GM19099 (cell line): ENCODE measurements around the gene GLCE.

Experiments used
- POLR2A ChIP-seq: IDR thresholded peaks from 3 replicates; pipeline ENCODE4 v1.6.1; 2011; ENCODE audit warnings: low read depth; ENCODE audit not compliant: insufficient read length; ENCODE audit errors: extremely low read depth

The GLCE gene

GRCh38 chr15:69149163-69149562 lies 11.3 kb upstream of the GLCE start:
- no peak for TF ChIP-seq POLR2A

DNA sequence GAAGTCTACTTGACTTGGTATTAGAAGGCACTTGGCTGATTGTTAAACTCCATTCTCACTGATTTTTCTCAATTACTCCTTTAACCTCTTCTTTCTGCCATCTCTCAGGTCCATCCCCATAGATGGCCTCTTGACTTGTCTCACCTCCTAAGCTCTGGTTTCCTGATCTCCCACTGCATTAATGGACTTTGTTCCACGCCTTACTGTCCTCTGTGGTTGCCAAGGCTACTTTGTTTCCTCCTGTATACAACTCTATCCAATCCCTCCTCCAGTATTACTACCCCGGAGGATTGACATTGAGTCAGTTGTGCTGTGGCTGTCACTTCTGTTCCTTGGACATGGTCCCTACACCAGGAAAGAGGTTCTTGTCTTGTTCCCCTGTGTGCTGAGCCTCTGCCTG lies 10.6 kb upstream of the GLCE start:
- TF ChIP-seq POLR2A: no peak

DNA sequence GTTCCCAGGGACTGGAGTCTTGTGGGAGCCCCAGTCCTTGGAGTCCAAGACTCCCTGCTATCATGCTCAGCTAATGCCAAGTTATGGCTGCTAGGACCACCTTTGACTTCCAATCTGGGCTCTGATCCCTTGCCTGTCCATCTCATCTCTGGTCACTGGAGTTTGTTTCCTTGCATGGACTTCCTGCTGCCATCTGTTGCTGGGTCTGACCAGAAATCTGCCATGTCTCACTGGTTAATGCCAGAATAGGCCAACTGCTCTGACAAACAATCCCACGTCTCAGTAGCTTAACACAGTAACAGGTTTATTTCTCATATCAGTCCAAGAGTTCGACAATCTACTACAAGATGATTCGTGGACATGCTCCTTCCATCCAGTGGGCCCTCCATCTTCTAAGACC lies 10.1 kb upstream of the GLCE start:
- no peak for TF ChIP-seq POLR2A

DNA sequence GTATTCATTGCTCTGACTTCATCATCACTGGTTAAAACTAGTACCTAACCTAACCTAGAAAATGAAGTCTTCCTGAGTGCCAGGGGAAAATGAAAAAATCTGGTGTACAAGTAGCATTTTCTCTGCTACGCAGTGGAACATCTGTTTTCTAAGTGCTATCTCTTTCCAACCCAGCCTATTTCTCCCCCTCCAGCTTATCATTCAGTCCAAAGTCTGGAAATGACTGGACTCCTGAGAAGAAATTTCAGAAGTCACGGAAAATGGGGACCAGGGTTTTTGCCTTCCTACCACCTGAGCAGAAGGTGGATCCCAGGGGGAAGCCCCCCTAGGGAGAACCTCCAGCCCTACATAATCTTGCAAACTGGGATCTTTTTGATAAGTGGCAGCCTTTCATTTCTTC lies 9.6 kb upstream of the GLCE start:
- TF ChIP-seq POLR2A: no peak

DNA sequence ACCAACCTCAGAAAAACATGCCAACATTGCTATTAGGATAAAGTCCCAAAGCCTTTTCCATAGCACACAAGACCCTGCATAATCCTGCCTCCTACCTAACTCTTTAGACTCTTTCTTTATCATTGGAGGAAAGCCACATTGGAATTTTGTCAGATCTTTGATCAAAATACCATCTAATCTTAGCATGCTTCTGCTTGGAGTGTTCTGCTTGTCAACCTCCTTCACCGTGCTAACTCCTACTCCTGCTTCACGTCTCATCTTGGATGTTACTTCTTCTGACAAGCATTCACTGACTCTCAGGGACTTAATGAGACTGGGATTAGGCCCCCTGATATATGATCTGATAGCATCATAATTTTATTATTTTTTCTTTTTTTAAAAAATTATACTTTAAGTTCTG lies 7.4 kb upstream of the GLCE start:
- TF ChIP-seq POLR2A: no peak

DNA sequence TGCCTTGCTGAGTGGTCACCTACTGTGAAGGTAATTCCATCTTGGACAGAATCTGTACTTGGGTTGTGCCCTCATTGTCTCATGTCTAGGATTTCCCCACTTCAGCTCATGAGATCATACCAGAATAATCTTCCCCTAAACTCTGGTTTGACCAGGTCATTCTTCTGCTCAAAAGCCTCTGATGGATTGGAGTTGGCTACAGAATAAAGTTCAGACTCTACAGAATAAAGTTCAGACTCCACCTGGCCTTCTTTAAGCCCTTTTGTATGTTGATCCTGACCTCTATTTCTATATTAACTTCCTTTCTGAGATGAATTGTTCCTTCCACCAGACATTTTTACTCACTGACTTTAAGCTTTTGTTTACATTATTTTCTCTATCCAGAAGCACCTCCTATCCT lies 6.4 kb upstream of the GLCE start:
- TF ChIP-seq POLR2A: no peak

DNA sequence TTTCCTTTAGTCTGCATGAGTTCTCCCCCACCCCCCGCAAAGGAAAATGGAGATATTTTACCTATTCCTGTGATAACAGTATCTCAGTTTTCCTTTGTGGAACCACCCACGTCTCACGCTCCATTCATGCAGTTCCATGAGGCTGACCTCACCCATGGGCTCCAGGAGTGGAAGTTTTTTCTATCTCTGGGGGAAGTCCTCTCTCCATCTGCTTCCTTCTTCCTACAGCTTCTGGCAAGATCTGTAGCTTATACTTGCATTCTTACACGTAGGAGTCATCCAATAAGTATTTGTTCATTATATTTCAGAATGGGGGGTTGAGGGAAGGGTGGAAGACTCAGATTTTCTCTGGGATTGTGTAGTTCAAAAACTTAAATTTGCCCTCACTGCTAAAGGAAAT lies 5.8 kb upstream of the GLCE start:
- TF ChIP-seq POLR2A: no peak

DNA sequence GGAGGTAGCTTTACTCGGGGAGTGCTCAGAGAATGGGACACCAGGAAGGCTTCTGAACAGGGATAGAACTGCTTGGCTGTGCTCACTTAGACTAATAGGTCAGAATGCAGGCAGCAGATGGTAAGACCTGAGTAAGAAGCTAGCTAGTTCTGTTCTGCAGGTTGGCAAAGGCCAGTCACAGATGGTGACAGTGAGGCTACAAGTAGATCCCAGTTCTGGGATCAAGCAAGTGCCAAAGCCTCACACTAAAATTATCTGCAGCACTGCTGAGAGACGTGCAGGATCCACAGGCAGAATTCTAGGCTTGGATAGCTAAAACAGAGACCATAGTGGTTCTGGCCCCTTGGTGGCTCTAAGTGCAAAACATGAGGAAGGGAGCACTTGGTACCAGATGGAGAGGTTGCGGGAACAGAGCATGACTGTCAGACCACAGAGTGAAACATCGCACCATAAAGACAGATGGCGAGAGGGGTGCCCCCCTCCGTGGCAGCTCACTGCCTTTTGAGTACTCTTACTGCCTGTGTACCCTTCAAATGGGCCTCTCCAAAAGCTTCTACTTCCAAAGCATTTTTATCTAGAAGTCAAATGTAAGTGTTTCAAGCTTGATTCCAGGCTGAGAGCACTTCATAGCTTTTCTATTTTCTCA lies 3.6 kb upstream of the GLCE start:
- no peak for TF ChIP-seq POLR2A

- TF ChIP-seq POLR2A: no peak
Measured at GRCh38 chr15:69158201-69158842, 2.1 kb upstream of the GLCE start.

- TF ChIP-seq POLR2A: no peak
Measured at GRCh38 chr15:69158843-69159240, 1.6 kb upstream of the GLCE start.

DNA sequence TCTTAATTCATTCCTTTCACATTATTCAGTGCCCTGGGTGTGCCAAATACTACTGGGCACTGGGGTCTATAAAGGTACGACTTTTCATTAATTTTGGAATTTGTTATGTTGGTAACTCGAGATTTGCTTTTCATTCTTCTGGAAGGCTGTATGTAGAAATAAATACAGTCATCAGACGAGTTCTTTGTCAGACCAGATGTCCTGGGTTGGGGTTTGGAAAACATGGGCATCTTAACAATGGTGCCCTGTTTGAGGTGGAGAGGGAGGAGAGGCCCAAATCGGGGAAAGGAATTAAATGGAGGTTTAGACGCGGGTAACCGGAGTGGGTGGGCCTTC lies 662 bp upstream of the GLCE start:
- TF ChIP-seq POLR2A: no peak

- no peak for TF ChIP-seq POLR2A
Measured at GRCh38 chr15:69161079-69161877, 843 bp downstream of the GLCE start.

DNA sequence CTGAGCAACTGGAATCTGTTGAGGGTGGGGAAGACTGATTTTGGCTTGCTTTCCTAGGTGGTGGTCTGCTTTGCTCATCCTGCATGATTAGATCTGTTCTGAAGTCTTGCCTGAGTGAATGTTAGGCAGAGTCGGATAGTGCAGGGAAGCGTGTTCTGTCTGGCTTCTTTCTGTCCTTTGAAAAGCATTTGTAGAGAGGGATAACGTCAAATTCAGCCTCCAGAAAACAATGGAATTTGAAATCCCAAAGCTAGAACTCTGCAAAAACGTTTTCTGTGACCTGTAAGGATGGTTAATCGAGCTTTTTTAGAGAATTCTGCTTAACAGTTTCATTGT lies 1.4 kb downstream of the GLCE start:
- TF ChIP-seq POLR2A: no peak

GRCh38 chr15:69163141-69163669 lies 2.8 kb downstream of the GLCE start:
- no peak for TF ChIP-seq POLR2A

DNA sequence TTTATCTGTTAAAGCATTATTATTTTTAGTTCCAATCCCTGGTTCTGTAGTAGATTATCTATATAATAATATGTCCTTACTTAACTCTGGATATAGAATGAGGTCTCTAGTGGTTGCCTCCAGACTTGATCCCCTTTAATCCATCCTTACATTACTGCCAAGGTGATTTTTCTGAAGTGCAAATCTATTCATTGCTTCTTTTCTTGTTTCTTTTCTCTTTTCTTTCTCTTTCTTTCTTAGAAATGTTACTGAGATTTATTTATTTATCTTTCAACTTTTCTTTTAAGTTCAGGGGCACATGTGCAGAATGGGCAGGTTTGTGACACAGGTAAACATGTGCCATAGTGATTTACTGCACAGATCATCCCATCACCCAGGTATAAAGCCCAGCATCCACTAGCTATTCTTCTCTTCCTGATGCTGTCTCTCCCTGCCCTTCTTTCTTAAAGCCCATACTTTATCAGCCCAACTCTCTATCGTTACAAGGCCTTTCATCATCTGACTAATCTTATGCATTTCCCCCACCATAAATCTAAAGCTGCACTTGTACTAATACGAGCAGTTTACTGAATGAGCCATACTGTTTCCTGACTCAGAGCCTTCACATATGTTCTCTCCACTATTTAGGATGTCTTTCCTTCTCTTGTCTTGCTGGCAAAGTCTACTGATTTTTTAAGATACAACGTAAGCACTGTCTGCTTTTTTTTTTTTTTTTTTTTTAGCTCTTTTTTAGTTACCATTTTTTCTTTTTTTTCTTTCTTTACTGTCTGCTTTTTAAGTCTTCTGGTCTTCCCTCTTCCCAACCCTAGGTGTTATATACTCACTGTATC lies 4.6 kb downstream of the GLCE start:
- no peak for TF ChIP-seq POLR2A

DNA sequence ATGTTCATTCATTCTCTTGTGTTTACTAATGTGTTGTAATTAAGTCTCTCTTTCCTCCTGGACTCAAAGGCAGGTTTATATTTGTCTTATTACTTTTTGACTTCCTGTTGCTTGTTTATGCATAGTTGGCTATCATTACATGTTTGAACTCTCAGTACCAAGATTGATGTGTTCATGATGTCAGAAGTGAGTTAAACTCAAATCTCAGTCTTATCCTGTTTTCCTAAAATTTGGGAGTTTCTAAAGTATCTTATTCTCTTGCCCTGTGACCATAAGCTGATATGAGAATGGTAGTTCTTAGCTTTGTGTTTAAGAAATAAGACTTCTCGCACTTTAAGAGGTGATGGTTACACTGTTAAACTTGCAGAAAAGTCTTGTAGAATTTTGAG lies 5.2 kb downstream of the GLCE start:
- no peak for TF ChIP-seq POLR2A

GRCh38 chr15:69167218-69167846 lies 6.9 kb downstream of the GLCE start:
- no peak for TF ChIP-seq POLR2A
